Duodenal mucosa (tissue), 2 donors: ENCODE data around the gene SEMA6D.
"Not testable (repeated sequence)": the region's sequence is repeated elsewhere in the genome, so short reads cannot be mapped to it uniquely, and the experiment has no call there.

Experiments
- H3K27ac ChIP-seq: one replicate; pipeline ENCODE4 v1.7.0; 2013; ENCODE audit warnings: low read depth, low read length
- H3K27me3 ChIP-seq, 2 donors: one replicate each; pipeline ENCODE4 v1.7.0; 2013; ENCODE audit warnings: low read length in 2 of 2, control low read depth in 1 of 2; ENCODE audit not compliant: insufficient read depth in 2 of 2, control insufficient read depth in 1 of 2
- H3K36me3 ChIP-seq, 2 donors: one replicate each; pipeline ENCODE4 v1.7.0; 2013; ENCODE audit warnings: low read length in 2 of 2, control low read depth in 1 of 2; ENCODE audit not compliant: insufficient read depth in 2 of 2, control insufficient read depth in 1 of 2
- H3K4me1 ChIP-seq, 2 donors: one replicate each; pipeline ENCODE4 v1.7.0; 2013; ENCODE audit warnings: low read length in 2 of 2, control low read depth in 1 of 2; ENCODE audit not compliant: insufficient read depth in 2 of 2, control insufficient read depth in 1 of 2
- H3K4me3 ChIP-seq, 2 donors: one replicate each; pipeline ENCODE4 v1.7.0; 2013; ENCODE audit warnings: low read length in 2 of 2, low read depth in 1 of 2
- H3K9ac ChIP-seq, 2 donors: one replicate each; pipeline ENCODE4 v1.7.0; 2013; ENCODE audit warnings: low read length in 2 of 2, low read depth in 1 of 2
- H3K9me3 ChIP-seq, 2 donors: one replicate each; pipeline ENCODE4 v1.7.0; 2013; ENCODE audit warnings: low read length in 2 of 2, control low read depth in 1 of 2; ENCODE audit not compliant: control insufficient read depth in 1 of 2

SEMA6D gene

DNA sequence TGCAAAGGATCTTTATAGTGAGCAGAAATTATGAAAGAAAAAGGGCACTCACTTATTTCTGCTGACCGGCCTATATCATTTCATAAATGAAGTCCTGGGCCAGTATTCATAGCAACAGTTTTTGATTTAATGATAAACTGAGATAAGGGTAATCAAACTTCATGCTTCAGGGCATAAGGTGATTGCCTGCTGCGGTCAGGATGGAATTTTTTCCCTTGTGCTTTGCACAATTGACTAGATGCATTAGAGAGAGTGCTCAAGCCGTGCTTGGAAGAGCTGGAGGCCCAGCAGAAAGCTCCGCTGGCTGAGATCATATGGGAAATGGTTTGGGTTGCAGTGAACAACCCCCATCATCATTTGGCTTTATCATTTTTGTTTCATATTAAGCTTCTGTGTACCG is 10.4 kb downstream of the SEMA6D start:
- no peak overlapping the region for H3K4me3 ChIP-seq
- H3K9ac ChIP-seq: no peak overlapping the region
- peaks cover 53 to 57% of the 10 kb centered on the region in 2 donors for H3K4me1 ChIP-seq
- peaks cover 0 to 3% of the 10 kb centered on the region in 2 donors for H3K36me3 ChIP-seq
- no peaks in the 10 kb centered on the region for H3K27me3 ChIP-seq
- no peak overlapping the region for H3K27ac ChIP-seq
- no peaks in the 10 kb centered on the region for H3K9me3 ChIP-seq

DNA sequence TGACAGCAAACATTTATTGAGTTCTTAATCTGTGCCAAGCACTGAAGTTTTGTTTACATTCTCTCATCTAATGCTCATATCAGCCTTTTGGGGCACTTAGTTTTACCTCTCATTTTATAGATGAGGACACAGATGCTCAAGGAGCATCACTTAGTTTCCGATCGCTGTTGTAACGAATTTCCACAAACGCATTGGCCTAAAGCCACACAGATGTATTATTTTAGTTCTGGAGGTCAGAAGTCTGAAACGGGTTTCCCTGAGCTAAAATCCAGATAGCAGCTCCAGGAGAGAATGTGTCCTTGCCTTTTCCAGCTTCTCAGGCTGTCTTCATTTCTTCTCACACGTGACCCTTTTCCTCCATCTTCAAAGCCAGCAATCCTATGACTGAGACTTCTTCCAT is 11.1 kb downstream of the SEMA6D start:
- H3K36me3 ChIP-seq: no peaks in the 10 kb centered on the region
- no peak overlapping the region for H3K27ac ChIP-seq
- peaks cover 60 to 64% of the 10 kb centered on the region in 2 donors for H3K4me1 ChIP-seq
- no peak overlapping the region for H3K4me3 ChIP-seq
- no peaks in the 10 kb centered on the region for H3K9me3 ChIP-seq
- H3K27me3 ChIP-seq: no peaks in the 10 kb centered on the region
- H3K9ac ChIP-seq: no peak overlapping the region

DNA sequence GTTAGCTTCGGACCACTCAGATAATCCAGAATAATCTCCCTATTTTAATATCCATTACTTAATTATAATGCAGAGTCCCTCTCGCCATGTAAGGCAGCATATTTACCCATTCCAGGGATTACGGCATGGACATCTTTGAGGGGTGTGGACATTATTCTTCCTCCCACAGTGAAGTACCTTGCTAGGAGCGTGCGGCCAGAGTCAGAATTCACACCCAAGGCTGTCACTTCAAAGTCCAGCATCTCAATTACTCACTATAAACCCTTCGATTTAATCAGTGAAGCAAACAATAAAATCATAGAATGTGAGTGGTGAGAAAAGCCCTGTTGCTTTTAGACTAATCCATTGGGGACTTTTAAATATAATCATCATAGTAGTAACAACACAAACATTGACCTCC is 11.6 kb downstream of the SEMA6D start:
- H3K4me3 ChIP-seq: no peak overlapping the region
- no peak overlapping the region for H3K9ac ChIP-seq
- no peaks in the 10 kb centered on the region for H3K36me3 ChIP-seq
- peaks cover 58 to 69% of the 10 kb centered on the region in 2 donors for H3K4me1 ChIP-seq
- no peaks in the 10 kb centered on the region for H3K27me3 ChIP-seq
- H3K9me3 ChIP-seq: no peaks in the 10 kb centered on the region
- no peak overlapping the region for H3K27ac ChIP-seq

DNA sequence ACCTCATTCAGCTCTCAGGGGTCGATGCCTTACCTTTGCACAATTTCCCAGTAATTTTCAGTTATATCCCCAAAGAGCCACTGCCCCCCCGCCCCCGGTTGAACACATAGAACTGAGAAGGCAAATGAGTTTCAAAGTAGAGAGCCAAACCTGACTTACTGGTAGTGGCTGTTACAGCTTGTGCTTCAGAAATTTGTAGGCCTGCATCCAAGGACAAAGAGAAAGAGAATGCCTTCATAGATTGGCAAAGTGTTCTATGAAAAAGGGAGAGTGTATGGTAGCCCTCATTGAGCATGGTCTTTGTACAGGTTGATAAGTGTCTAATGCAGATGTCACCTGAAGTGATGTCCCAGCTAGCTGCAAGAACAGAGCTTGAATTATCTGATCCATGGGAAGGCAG is 13.9 kb downstream of the SEMA6D start:
- Histone ChIP-seq H3K27ac (no peak overlapping the region), H3K27me3 (no peaks in the 10 kb centered on the region), H3K4me1 (peaks cover 38 to 57% of the 10 kb centered on the region in 2 donors), H3K4me3 (no peak overlapping the region), H3K9me3 (no peaks in the 10 kb centered on the region), H3K9ac (no peak overlapping the region), H3K36me3 (no peaks in the 10 kb centered on the region)

DNA sequence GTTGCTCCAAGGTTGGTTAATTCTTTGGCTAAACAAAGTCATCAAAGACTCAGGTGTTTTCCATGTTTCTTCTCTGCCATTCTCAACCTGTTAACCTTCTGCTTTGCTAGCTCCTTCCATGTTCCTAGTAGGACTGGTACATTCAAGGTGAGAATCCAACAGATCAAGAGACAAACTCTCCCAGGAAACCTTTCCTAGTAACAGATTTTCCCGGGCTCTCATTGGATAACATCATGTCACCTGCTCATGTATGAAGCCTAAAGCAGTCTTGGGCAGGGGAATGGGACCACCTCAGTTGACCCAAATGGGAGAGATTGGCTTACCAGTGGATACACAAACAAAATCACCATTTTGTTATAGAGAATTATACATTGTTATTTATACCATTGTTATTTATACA is 14.9 kb downstream of the SEMA6D start:
- Histone ChIP-seq H3K27me3 (no peaks in the 10 kb centered on the region), H3K9ac (no peak overlapping the region), H3K4me3 (no peak overlapping the region), H3K4me1 (peaks cover 37 to 52% of the 10 kb centered on the region in 2 donors), H3K36me3 (no peaks in the 10 kb centered on the region), H3K9me3 (no peaks in the 10 kb centered on the region), H3K27ac (no peak overlapping the region)

DNA sequence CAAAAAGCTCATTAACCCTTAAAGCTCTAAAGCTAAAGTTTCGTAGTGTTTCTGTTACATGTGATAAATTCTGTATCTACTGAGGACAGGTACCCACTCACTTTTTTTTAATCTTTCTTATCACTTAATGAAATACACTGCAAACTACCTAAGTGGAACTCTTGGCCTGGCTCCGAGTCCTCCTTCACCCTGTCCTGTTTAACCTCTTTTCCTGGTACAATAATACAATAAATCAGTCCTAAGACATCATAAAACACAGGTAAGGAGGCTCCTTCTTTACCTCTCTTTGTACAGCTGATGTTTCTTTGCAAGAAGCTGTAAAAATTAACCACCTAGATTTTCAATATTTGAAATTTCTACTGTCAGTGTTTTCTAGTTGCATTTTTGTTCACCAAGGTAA is 15.8 kb downstream of the SEMA6D start:
- Histone ChIP-seq H3K27ac (no peak overlapping the region), H3K36me3 (no peaks in the 10 kb centered on the region), H3K9ac (no peak overlapping the region), H3K4me1 (peaks cover 28 to 44% of the 10 kb centered on the region in 2 donors), H3K4me3 (no peak overlapping the region), H3K27me3 (no peaks in the 10 kb centered on the region), H3K9me3 (no peaks in the 10 kb centered on the region)

DNA sequence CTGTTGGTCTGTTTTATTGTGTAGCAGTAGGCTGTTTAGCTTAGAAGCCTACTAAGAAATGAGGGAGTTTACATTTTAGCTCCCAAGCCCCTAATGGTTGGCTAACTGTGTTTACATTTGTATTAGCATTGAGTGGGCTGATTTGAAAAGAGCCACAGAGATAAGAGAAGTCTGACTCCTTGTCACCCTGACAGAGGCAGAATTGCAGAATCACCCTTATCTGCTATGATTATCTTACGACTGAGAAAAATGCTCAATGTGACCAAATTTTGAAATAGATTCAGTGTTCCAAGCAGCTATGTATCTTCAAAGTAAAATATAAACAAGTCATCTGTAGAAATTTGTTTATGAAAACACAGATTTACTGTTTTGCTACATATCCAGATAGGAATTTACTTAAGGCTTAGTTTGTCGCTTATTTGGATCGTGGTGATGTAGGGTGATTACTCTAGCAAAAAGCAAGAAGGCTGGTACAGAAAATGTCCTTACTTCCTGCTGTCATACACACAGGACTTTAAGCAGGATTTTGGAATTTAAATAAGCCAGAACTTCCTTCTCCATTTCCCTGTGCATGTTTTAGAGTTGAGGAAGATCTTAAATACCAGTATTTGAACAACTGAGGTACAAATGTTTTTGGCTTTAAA is 19.0 kb downstream of the SEMA6D start:
- Histone ChIP-seq H3K27me3 (no peaks in the 10 kb centered on the region), H3K36me3 (no peaks in the 10 kb centered on the region), H3K9ac (no peak overlapping the region), H3K27ac (no peak overlapping the region), H3K9me3 (no peaks in the 10 kb centered on the region), H3K4me3 (no peak overlapping the region), H3K4me1 (peaks cover 26 to 27% of the 10 kb centered on the region in 2 donors)

DNA sequence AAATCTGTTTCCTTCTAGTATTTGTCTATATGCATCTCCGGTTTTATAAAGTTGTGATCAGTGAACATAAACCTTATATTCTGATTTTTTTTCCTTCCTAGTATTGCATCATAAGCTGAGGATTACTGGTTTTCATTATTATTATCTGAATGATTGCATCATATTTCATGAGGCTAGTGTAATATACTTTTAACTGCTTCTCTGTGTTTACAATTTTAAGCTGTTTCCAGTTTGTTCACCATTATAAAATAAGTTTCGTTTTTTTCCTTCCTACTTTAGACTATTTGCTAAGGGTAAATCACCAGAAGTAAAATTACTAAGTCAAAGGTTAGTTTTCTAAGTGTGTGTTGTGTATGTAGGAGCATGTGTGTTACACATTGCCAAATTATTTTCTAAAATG is 20.2 kb downstream of the SEMA6D start:
- no peak overlapping the region for H3K27ac ChIP-seq

DNA sequence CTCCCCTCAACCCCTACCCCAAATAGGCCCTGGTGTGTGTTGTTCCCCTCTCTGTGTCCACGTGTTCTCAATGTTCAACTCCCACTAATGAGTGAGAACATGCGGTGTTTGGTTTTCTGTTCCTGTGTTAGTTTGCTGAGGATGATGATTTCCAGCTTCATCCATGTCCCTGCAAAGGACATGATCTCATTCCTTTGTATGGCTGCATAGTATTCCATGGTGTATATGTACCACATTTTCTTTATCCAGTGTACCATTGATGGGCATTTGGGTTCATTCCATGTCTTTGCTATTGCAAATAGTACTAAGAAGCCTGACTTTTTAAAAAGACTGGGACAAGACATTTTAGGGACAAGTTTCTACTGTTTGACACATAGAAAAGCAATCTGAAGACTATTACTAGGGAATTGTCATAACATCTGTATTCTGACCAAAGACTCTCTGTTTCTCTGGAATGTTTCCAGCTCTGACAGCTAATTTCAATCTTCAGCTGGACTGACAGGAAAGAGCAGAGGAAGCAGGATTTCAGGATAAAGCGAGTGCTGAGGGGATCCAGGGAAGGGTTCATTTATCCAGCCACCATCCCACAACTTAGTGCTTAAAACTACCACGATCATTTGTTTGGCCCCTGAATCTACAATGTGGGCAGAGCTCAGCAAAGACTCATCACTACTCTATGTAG is 21.0 kb downstream of the SEMA6D start:
- H3K27me3 ChIP-seq, H3K9me3 ChIP-seq, H3K4me3 ChIP-seq, H3K9ac ChIP-seq, H3K36me3 ChIP-seq, H3K27ac ChIP-seq: not testable (repeated sequence)
- H3K4me1 ChIP-seq: peaks cover 29 to 32% of the 10 kb centered on the region in 2 donors

More for the DNA sequence above, 20.2 kb downstream of the SEMA6D start:
- no peaks in the 10 kb centered on the region for H3K9me3 ChIP-seq
- H3K36me3 ChIP-seq: no peaks in the 10 kb centered on the region
- H3K4me1 ChIP-seq: peaks cover 30 to 31% of the 10 kb centered on the region in 2 donors
- no peak overlapping the region for H3K4me3 ChIP-seq
- no peaks in the 10 kb centered on the region for H3K27me3 ChIP-seq
- no peak overlapping the region for H3K9ac ChIP-seq

DNA sequence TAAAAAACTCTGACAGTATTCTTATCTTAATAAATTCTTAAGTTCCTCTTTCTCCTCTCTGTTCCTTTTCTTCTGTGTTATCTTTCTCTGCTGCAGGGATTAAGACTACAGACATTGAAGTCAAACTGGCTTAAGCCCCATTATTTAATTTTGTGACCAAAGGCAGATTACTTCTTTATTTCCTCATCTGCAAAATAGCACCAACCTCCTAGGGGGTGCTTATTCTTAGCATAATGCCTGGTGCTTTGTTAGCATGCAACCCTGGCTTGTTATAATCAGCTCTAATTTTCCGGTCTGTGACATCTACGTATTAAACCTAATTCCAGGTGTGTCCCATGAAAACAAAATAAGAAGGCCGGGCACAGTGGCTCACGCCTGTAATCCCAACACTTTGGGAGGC is 23.8 kb downstream of the SEMA6D start:
- H3K4me1 ChIP-seq: peaks cover 42 to 51% of the 10 kb centered on the region in 2 donors

More for the DNA sequence above, 23.8 kb downstream of the SEMA6D start:
- Histone ChIP-seq H3K9ac (no peak overlapping the region), H3K4me3 (no peak overlapping the region), H3K36me3 (no peaks in the 10 kb centered on the region), H3K27me3 (no peaks in the 10 kb centered on the region), H3K9me3 (no peaks in the 10 kb centered on the region), H3K27ac (no peak overlapping the region)
